ENCODE data around the gene RGMB. TPM values are rescaled to one million over a fixed set of nuclear protein-coding genes. Genes with fewer than 3 reads are reported as not detected.

RGMB gene
- total and polyA plus RNA-seq, 2 donors (not counting 1 experiment from before 2014, with no cell fraction given): 14.7 to 18.3 TPM

GRCh38 chr5:98787131-98787719, 13.8 kb downstream of the RGMB start:
- no peaks in the 10 kb centered on the region for H3K9me3 ChIP-seq (ENCODE audit: control extremely low read depth in 1 of 3, control insufficient read depth in 2 of 3, insufficient read depth in 1 of 3, low read length in 2 of 3)
- Mint-ChIP-seq H3K9me3 (ENCODE audit: insufficient read depth) (no peaks in the 10 kb centered on the region), H3K4me3 (no peak overlapping the region), H3K27me3 (no peaks in the 10 kb centered on the region), H3K4me1 (peaks cover 30% of the 10 kb centered on the region), H3K27ac (no peak overlapping the region)
- CTCF ChIA-PET: interaction anchor here (3.3 to 10.9 kb wide), 2 partner anchors 9 to 17 kb away, joined by 19 to 89 read pairs; partner anchors contain the start of gene RGMB
- no peaks in the 10 kb centered on the region for H3K27me3 ChIP-seq (replicated peaks in 1 of 4; ENCODE audit: control extremely low read depth in 1 of 4, control insufficient read depth in 3 of 4, insufficient read depth in 4 of 4, low read length in 3 of 4)
- no peak overlapping the region for H3K9ac ChIP-seq (ENCODE audit: low read length)
- no peak overlapping the region for H3K27ac ChIP-seq (ENCODE audit: low read length in 2 of 2)
- no peaks in the 10 kb centered on the region for H3K4me1 ChIP-seq (ENCODE audit: control insufficient read depth in 2 of 2, insufficient read depth in 2 of 2, low read length in 2 of 2)
- no peak for TF ChIP-seq EZH2 (IDR thresholded peaks at IDR 0.05; ENCODE audit: borderline replicate concordance, insufficient read depth, low read depth, low read length, poor library complexity, severe bottlenecking)
- no peak for TF ChIP-seq CTCF (IDR thresholded peaks at IDR 0.05)
- DNase-seq (no peak), ATAC-seq (ENCODE audit: low read depth) (no peak)
- peaks cover 0 to 9% of the 10 kb centered on the region in 2 experiments for H3K36me3 ChIP-seq (replicated peaks in 1 of 2; ENCODE audit: control extremely low read depth in 1 of 2, control insufficient read depth in 1 of 2, extremely low read depth in 1 of 2, insufficient read depth in 2 of 2, low read length in 1 of 2)
- no peak overlapping the region for H3K4me3 ChIP-seq (ENCODE audit: control extremely low read depth in 1 of 5, extremely low read depth in 1 of 5, insufficient read depth in 1 of 5, low read depth in 2 of 5, low read length in 4 of 5)
- H3K79me2 ChIP-seq (ENCODE audit: control insufficient read depth, insufficient read depth, low read length): peaks cover 59% of the 10 kb centered on the region
- intact Hi-C loops (cut with micrococcal nuclease): no loop called here
- H4K20me1 ChIP-seq (ENCODE audit: control insufficient read depth, insufficient read depth, low read length, poor library complexity, severe bottlenecking): peaks cover 64% of the 10 kb centered on the region
- 84% methylated on average over 3 of the region's 5 CpGs for WGBS (ENCODE audit: insufficient coverage)
- no peak overlapping the region for H3K4me2 ChIP-seq (replicated peaks; ENCODE audit: low read depth, low read length, poor library complexity, severe bottlenecking)
- POLR2A ChIA-PET: no interaction called here
- no peak overlapping the region for H2AFZ ChIP-seq (ENCODE audit: insufficient read depth, low read depth, low read length, poor library complexity, severe bottlenecking)

GRCh38 chr5:98789029-98789428, 15.6 kb downstream of the RGMB start:
- no peak overlapping the region for H3K27ac Mint-ChIP-seq
- H3K27me3 ChIP-seq (replicated peaks in 1 of 4; ENCODE audit: control extremely low read depth in 1 of 4, control insufficient read depth in 3 of 4, insufficient read depth in 4 of 4, low read length in 3 of 4): no peaks in the 10 kb centered on the region
- no CpG with 5 or more reads among the region's 3 CpGs for WGBS (ENCODE audit: insufficient coverage)

More at GRCh38 chr5:98789029-98789428, 15.6 kb downstream of the RGMB start:
- Histone ChIP-seq H3K9ac (ENCODE audit: low read length) (no peak overlapping the region), H3K79me2 (ENCODE audit: control insufficient read depth, insufficient read depth, low read length) (peaks cover 42% of the 10 kb centered on the region), H3K4me3 (ENCODE audit: control extremely low read depth in 1 of 5, extremely low read depth in 1 of 5, insufficient read depth in 1 of 5, low read depth in 2 of 5, low read length in 4 of 5) (no peak overlapping the region), H3K4me1 (ENCODE audit: control insufficient read depth in 2 of 2, insufficient read depth in 2 of 2, low read length in 2 of 2) (no peaks in the 10 kb centered on the region), H3K27ac (ENCODE audit: low read length in 2 of 2) (no peak overlapping the region), H2AFZ (ENCODE audit: insufficient read depth, low read depth, low read length, poor library complexity, severe bottlenecking) (no peak overlapping the region), H3K9me3 (ENCODE audit: control extremely low read depth in 1 of 3, control insufficient read depth in 2 of 3, insufficient read depth in 1 of 3, low read length in 2 of 3) (no peaks in the 10 kb centered on the region), H3K36me3 (replicated peaks in 1 of 2; ENCODE audit: control extremely low read depth in 1 of 2, control insufficient read depth in 1 of 2, extremely low read depth in 1 of 2, insufficient read depth in 2 of 2, low read length in 1 of 2) (peaks cover 0 to 13% of the 10 kb centered on the region in 2 experiments), H4K20me1 (ENCODE audit: control insufficient read depth, insufficient read depth, low read length, poor library complexity, severe bottlenecking) (peaks cover 54% of the 10 kb centered on the region), H3K4me2 (replicated peaks; ENCODE audit: low read depth, low read length, poor library complexity, severe bottlenecking) (no peak overlapping the region)
- intact Hi-C loops (cut with micrococcal nuclease): no loop called here
- ATAC-seq (ENCODE audit: low read depth) (no peak), DNase-seq (no peak)
- ChIA-PET CTCF (interaction anchor here (1.3 to 10.9 kb wide), 2 partner anchors 11 to 19 kb away, joined by 3 to 89 read pairs; partner anchors contain the start of gene RGMB), POLR2A (no interaction called here)
- peaks cover 26% of the 10 kb centered on the region for H3K4me1 Mint-ChIP-seq
- H3K4me3 Mint-ChIP-seq: no peak overlapping the region
- no peaks in the 10 kb centered on the region for H3K9me3 Mint-ChIP-seq (ENCODE audit: insufficient read depth)
- no peaks in the 10 kb centered on the region for H3K27me3 Mint-ChIP-seq
- TF ChIP-seq CTCF (IDR thresholded peaks at IDR 0.05): no peak
- no peak for TF ChIP-seq EZH2 (IDR thresholded peaks at IDR 0.05; ENCODE audit: borderline replicate concordance, insufficient read depth, low read depth, low read length, poor library complexity, severe bottlenecking)

Measured in B cell (primary cell).